Activated B cell treated with CpG ODN at 0.5 μM for 24 hours (primary cell): ENCODE data around the gene ATP2B2. TPM values are rescaled to one million over a fixed set of nuclear protein-coding genes. Genes with fewer than 3 reads are reported as not detected.

ENCODE experiments used
- ATAC-seq: fragments of 200-7000 bp; cut with Tn5 transposase; one replicate; pipeline ENCODE4 v1.10.0; 2021; ENCODE audit warnings: low read depth, mild to moderate bottlenecking, moderate library complexity
- CTCF ChIA-PET: fragments of 350-600 bp; sonication (Branson Sonifier 250); formaldehyde crosslinking; loops from one replicate; lab custom pipeline; 2021; ENCODE audit warnings: antibody characterized with exemption; lab: Charles Lee
- POLR2A ChIA-PET: fragments of 350-600 bp; sonication (Branson Sonifier 250); formaldehyde crosslinking; loops from one replicate; lab custom pipeline; 2021; ENCODE audit warnings: antibody characterized with exemption; lab: Charles Lee
- DNase-seq: peaks from one replicate; pipeline ENCODE4 v3.0.0; 2022
- H3K27ac Mint-ChIP-seq: one replicate; pipeline ENCODE4 v1.8.0; 2020; ENCODE audit warnings: mixed read lengths
- H3K27me3 Mint-ChIP-seq: one replicate; pipeline ENCODE4 v1.8.0; 2021; ENCODE audit warnings: mixed read lengths
- H3K36me3 Mint-ChIP-seq: one replicate; pipeline ENCODE4 v1.8.0; 2021; ENCODE audit warnings: low read depth, mixed read lengths
- H3K4me1 Mint-ChIP-seq: one replicate; pipeline ENCODE4 v1.8.0; 2021; ENCODE audit warnings: mixed read lengths
- H3K4me3 Mint-ChIP-seq: one replicate; pipeline ENCODE4 v1.8.0; 2020; ENCODE audit warnings: mild to moderate bottlenecking, mixed read lengths
- H3K9me3 Mint-ChIP-seq: one replicate; pipeline ENCODE4 v1.8.0; 2020; ENCODE audit warnings: mixed read lengths
- CTCF ChIP-seq: fragments of 200-600 bp; IDR thresholded peaks from one replicate; pipeline ENCODE4 v1.8.0; 2022; ENCODE audit warnings: antibody characterized with exemption, mild to moderate bottlenecking
- intact Hi-C: fragments of 100-400 bp; cut with micrococcal nuclease; formaldehyde crosslinking; loops from one replicate; pipeline ENCODE4 v1.15.1; 2024
- total RNA-seq: library from RNA; stranded (reverse); gene quantifications from 2 replicates; pipeline ENCODE4 v1.2.3, GENCODE V29; 2022

The ATP2B2 gene
- total RNA-seq, 1 donor from 2014 or later = not detected

- H3K27me3 Mint-ChIP-seq = no peaks in the 10 kb centered on the region
- CTCF ChIA-PET = interaction anchor here (0.6 kb wide), 1 partner anchor 356 kb away, joined by 3 read pairs; no protein-coding TSS in a partner anchor
Observed at GRCh38 chr3:10400050-10400748, 105.2 kb downstream of the ATP2B2 start.

GRCh38 chr3:10399634-10400033 lies 105.8 kb downstream of the ATP2B2 start:
- H3K4me1 Mint-ChIP-seq = peaks cover 32% of the 10 kb centered on the region
- H3K27me3 Mint-ChIP-seq = no peaks in the 10 kb centered on the region
- DNase-seq (no peak), ATAC-seq (no peak)
- no peaks in the 10 kb centered on the region for H3K36me3 Mint-ChIP-seq
- no peak for TF ChIP-seq CTCF
- H3K27ac Mint-ChIP-seq = no peak overlapping the region
- no peaks in the 10 kb centered on the region for H3K9me3 Mint-ChIP-seq
- no peak overlapping the region for H3K4me3 Mint-ChIP-seq
- ChIA-PET POLR2A (no interaction called here), CTCF (no interaction called here)
- intact Hi-C loops = no loop called here

More at GRCh38 chr3:10400050-10400748, 105.2 kb downstream of the ATP2B2 start:
- H3K9me3 Mint-ChIP-seq = no peaks in the 10 kb centered on the region
- intact Hi-C loops = no loop called here
- POLR2A ChIA-PET = interaction anchor here (0.5 kb wide), 1 partner anchor 1101 kb away, joined by 3 read pairs; no protein-coding TSS in a partner anchor
- no peak overlapping the region for H3K4me3 Mint-ChIP-seq
- no peak for TF ChIP-seq CTCF
- H3K27ac Mint-ChIP-seq = no peak overlapping the region
- H3K4me1 Mint-ChIP-seq = peaks cover 26% of the 10 kb centered on the region
- H3K36me3 Mint-ChIP-seq = no peaks in the 10 kb centered on the region
- DNase-seq = no peak
- ATAC-seq = no peak

- ATAC-seq = no peak
- intact Hi-C loops = no loop called here
- Mint-ChIP-seq H3K4me3 (no peak overlapping the region), H3K27ac (no peak overlapping the region), H3K27me3 (no peaks in the 10 kb centered on the region), H3K4me1 (peaks cover 44% of the 10 kb centered on the region), H3K9me3 (no peaks in the 10 kb centered on the region), H3K36me3 (no peaks in the 10 kb centered on the region)
- no peak for DNase-seq
- TF ChIP-seq CTCF = no peak
- POLR2A ChIA-PET = no interaction called here
- CTCF ChIA-PET = no interaction called here
Observed at GRCh38 chr3:10398341-10398740, 107.0 kb downstream of the ATP2B2 start.

- intact Hi-C loops = no loop called here
- H3K4me1 Mint-ChIP-seq = peaks cover 49% of the 10 kb centered on the region
- no peak for TF ChIP-seq CTCF
- ChIA-PET CTCF (no interaction called here), POLR2A (no interaction called here)
- H3K9me3 Mint-ChIP-seq = no peaks in the 10 kb centered on the region
- H3K27me3 Mint-ChIP-seq = no peaks in the 10 kb centered on the region
- no peak overlapping the region for H3K27ac Mint-ChIP-seq
- ATAC-seq (no peak), DNase-seq (no peak)
- H3K36me3 Mint-ChIP-seq = no peaks in the 10 kb centered on the region
- no peak overlapping the region for H3K4me3 Mint-ChIP-seq
Observed at GRCh38 chr3:10397879-10398278, 107.5 kb downstream of the ATP2B2 start.

GRCh38 chr3:10396931-10397330 lies 108.5 kb downstream of the ATP2B2 start:
- TF ChIP-seq CTCF = no peak
- Mint-ChIP-seq H3K27ac (no peak overlapping the region), H3K4me3 (no peak overlapping the region), H3K36me3 (no peaks in the 10 kb centered on the region), H3K27me3 (no peaks in the 10 kb centered on the region), H3K4me1 (peaks cover 59% of the 10 kb centered on the region), H3K9me3 (no peaks in the 10 kb centered on the region)
- ChIA-PET CTCF (interaction anchor here (0.7 kb wide), 1 partner anchor 20 kb away, joined by 3 read pairs; no protein-coding TSS in a partner anchor), POLR2A (no interaction called here)
- intact Hi-C loops = no loop called here
- ATAC-seq (no peak), DNase-seq (no peak)
